Activated CD4-positive, alpha-beta T cell treated with anti-CD3 and anti-CD28 coated beads, Interleukin-2, amount 50 U/mL, for 16 hours (primary cell): ENCODE data around the gene NPDC1.

ENCODE experiments used
- DNase-seq: peaks from one replicate; pipeline ENCODE4 v3.0.0-alpha.2; 2020

Gene NPDC1

DNA sequence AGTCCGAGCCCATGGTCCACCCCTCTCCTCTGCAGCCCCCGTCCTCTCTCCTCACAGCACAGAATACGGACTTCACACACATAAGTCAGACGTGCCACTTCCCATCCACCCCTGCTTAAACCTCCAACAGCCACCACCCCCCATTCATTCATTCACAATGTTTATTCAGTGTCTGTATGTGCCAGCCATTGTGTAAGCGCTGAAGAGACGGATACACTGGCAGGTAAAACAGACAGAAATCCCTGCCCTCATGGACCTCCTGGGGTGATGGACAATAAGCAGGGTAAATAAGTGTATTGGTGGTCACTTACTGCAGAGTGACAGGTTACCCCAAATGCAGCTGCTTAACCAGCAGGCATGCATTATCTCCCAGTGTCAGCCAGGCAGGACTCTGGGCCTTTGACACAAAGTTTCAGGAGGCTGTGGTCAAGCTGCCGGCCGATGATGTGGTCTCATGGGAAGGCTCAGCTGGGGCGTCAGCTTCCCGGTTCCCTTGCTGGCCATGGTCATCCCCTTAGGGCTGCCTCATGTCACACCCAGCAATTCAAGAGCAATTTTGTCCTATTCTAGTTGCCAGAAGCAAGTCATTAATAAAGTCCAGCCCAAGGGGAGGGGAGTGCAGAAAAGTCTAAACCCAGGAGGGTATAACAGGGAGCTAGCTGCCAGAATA, 55.6 kb downstream of the NPDC1 start:
- no peak for DNase-seq
